AG08396 (cell line): ENCODE results near the gene HRH1.
"Not testable (repeated sequence)": the region's sequence is repeated elsewhere in the genome, so short reads cannot be mapped to it uniquely, and the experiment has no call there.

Experiments used
- DNase-seq: peaks from one replicate; pipeline ENCODE4 v3.0.0; 2012; ENCODE audit warnings: low spot score, mixed read lengths

The HRH1 gene

DNA sequence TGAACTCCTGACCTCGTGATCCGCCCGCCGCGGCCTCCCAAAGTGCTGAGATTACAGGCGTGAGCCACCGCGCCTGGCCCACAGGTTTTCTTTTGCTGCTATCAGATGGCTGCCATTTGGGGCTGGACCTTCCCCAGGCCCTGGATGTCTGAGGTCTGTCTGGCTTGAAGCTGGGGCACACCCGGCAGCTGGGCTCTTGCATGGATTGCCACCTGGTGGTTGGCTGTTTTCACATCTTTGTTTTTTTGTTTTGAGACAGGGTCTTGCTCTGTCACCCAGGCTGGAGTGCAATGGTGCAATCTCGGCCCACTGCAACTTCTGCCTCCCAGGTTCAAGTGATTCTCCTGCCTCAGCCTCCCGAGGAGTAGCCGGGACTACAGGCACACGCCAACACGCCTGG, 51.6 kb downstream of the HRH1 start:
- DNase-seq, result peak; percentile 28

DNA sequence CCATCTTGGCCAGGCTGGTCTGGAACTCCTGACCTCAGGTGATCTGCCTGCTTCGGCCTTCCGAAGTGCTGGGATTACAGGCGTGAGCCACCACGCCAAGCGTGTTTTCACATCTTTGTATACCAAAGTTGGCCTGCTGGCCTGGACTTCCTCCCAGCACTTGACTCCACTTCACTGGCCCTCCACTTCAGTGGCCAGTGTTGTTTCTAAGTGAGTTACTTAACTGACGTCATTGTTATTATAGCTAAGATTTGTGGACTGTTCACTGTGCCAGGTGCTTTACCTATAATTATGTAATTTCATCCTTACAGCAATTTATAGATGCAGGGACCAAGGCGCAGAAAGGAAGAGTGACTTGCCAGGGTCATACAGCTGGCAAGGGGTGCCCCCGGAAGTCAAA, 52.0 kb downstream of the HRH1 start:
- DNase-seq, result no peak

DNA sequence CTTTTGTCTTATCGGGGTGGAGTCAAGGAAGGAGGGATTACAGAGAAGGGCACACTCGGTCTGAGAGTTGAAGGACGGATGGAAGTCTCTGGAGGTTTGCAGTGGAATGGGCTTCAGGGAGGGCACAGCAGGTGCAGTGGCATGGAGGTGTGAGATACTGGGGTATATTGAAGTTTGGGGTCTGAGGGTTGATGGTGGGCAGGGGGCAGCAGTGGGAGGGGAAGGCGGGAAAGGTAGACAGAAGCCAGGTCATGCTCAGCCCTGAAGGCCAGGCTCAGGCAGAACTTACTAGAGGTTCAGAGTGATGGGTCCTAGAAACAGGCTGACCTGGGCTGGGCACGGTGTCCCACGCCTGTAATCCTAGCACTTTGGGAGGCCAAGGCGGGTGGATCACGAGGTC, 52.7 kb downstream of the HRH1 start:
- no peak for DNase-seq

DNA sequence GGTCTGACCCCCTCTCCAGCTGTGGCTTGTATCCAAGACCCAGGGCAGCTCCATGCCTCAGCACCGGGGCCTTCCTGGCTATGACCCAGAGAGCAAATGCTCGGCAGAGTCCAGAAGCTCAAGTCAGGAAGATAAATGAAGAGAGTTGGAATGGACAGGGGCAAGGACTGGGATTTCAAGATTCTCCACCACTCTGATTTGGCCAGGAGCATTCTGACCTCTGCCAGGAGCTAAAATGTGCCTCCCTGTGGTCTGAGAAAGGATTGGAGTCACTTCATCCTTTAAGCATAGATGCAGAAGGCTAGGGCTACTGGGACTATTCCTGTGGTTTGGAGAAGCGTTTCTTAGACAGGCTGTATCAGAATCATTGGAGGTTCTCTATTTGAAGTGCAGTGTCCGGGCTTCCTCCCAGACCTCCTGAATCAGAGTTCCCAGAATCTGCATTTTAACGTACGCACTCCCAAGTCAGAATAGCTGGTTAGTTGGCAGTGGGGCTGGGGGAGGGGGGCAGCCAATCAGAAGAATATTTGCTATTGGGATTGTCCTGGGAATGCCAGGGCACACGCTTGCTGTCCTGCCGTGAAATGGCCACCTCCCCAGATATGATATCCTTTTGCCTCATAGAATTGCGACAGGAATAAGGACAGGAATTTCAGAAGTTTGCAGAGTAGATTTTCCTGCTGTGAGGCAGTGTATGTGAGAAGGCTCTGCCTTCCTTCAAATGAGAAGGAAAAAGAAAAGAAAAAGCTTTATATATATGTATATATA, 57.4 kb downstream of the HRH1 start:
- DNase-seq, result peak; percentile 26

DNA sequence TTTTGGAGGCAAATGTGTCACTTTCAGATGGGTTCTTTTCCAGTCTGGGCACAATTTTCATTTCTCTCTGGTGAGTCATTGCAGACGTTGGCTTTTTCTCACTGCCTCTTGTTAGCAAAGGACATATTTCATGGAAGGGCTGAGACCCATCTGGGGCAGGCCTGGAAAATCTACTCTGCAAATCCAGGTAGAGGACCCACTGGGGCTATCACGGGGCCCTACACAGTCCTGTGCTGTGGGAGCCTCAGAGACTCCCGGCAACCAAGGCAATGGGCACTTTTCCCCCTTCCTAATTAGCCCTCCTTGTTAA, 58.0 kb downstream of the HRH1 start:
- DNase-seq, result peak; percentile 75

DNA sequence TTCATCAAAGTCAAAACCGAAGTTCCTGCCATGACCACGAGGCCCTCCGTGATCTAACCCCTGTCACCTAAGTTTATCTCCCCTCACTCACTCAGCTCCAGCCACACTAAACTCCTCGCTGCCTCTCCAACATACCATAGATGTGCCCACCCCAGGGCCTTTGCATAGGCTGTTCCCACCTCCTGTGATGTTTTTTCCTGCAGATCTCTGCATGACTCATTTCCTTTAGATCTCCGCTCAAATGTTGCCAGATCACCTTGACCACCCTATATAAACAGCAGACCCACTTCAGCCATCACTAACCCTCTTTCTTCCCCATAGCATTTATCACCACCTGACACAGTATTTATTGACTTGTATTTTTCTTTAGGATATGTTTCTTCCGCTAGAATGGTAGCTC, 58.5 kb downstream of the HRH1 start:
- no peak for DNase-seq

DNA sequence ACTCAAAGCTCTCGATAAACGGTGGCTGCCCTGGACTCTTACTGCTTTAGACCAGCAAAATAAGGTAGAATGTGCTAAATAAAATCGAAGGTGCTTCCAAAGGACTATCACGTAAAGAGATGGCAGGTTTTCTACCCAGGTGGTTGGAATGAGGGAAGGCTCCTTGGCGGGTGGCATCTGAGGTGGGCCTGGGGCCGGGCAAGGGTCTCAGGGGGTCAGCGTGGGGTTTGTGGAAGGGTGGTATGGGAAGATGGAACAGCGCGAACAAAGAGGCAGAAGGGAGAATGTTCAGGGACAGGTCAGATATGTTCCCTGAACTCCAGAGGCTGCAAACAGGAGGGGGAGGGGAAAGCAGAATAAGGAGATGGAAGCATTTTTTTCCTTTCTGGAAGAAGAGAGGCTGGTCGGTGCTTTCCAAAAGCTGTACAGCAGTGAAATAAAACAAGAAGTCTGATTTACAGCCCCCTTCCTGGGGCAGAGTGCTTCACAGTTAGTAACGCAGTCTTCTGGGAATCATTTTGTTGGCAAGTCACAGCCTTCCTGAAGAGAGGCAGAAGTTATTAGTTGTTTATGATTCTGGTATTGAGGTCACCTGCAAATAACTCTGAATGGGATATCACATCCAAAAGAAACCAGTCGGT, 59.6 kb downstream of the HRH1 start:
- no peak for DNase-seq

DNA sequence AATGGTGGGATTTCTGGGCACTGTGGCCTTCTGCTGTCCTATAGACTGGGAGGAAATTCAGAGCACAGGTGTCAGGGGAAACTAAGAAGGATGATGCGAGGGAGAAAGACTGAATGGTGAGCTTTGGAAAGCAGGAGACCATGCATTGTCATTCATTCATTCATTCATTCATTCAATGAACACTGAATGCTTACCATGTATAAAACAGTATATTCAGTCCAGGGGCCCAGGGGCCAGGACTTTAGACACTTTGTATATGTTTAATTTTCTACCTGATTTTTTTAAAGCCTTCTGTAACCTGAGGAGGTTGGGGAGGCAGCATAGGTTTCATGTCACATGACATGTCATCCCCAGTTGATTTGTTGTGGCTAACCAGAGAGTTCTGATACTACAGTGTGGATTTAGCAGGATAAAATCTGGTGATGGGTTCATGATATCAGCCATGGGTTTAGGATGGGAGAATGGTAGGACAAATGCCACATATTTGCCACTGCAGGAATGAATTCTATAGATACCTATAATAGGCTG, 60.2 kb downstream of the HRH1 start:
- no peak for DNase-seq

DNA sequence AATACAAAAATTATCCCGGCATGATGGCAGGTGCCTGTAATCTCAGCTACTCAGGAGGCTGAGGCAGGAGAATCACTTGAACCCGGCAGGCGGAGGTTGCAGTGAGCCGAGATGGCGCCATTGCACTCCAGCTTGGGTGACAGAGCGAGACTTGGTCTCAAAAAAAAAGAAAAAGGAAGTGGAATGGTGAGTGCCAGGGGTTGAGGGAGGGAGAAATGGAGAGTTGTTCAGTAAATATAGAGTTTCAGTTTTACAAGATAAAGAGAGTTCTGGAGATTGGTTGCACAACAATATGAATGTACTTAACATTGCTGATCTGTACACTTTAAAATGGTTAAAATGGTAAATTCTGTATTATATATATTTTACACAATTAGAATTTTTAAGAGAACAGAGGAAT, 63.1 kb downstream of the HRH1 start:
- DNase-seq, result not testable (repeated sequence)

DNA sequence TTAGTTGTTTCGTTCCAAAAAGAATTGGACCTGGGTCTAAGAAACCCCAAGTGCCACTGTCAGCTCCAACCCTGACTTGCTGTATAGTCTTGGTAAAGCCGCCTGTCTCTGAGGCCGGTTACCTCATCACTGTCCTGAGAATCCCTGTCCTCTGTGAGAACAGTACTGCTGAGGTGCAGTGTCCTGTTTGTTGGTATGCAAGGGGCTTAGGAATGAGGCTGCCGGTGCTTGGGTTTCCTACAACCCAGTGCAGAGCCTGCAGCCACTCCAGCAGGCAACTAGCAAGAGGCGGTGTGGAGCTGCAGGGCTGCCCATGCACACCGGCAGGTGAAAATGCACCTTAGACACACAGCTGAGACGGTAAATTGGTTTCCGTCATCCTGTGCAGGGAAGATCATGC, 65.9 kb downstream of the HRH1 start:
- no peak for DNase-seq

DNA sequence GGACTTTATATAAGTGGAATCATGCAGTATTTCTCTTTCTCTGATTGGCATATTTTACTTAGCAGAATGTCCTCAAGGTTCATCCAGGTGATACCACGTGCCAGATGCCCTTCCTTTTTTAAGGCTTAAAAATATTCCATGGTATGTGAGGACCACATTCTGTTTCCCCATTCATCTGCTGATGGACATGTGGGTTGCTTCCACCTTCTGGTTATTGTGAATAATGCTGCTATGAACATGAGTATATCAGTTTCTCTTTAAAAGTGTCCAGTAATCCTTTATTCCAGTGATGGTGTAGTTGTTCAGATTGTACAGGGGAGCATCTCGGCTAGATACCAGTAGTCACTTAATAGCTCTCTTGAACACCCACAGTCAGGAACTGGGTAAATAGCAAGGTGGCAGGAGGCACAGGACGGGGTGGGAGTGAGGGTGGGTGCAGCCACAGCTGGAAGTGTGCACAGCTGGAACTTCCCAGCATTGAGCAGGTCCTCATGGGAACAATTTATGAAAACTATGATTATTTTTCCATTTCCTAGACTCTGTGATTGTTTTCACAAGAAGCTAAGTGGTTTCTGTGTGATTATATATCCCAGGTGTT, 67.6 kb downstream of the HRH1 start:
- DNase-seq, result no peak

DNA sequence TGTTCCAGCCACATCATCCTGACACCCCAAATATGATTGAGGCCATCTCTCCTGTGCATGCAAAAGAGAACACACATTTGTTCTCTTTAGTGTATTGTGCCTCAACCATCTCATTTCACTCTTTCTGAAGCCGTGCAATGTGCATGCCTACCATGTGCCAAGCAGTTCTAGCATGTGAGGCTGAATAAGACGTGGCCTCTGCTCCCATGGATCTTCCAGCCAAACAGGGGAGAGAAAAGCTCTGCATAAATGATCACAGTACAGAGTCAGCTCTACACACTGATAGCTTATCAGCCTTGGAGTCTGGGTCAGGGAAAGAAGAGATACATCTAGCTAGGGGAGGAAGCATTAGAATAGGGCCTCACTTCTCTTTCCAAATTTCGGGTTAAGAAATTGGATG, 69.7 kb downstream of the HRH1 start:
- DNase-seq, result no peak

DNA sequence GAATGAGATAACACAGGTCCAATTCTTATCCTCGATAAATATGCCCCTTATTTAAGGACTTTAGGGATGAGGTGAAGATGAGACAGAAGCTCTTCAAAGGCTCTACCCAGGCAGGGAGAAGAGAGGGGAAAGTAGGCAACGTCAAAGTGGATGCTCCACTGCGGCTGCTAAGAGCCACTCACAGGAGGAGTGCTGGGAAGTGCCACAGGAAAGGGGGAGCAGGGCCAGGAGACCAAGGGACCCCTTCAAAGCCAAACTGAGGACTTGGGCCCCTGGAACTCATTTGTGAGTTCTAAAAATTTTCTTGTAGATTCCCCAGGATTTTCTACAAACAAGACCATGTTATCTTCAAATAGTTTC, 70.6 kb downstream of the HRH1 start:
- no peak for DNase-seq

DNA sequence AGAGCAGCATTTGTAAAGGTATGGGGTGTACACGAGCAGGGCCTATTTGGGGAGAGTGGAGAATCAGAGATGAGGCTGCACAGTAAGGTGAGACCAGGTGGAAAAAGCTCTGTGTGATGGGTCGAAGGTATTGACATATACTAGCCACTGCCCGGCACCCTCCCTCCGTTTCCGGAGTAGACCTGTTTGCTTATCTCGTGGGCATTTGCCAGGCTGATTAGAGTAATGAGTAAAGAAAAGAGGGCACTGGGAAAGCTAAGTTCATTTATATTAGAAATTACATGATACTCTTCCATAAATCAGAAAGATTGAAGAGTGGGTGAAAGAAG, 71.7 kb downstream of the HRH1 start:
- DNase-seq, result no peak

DNA sequence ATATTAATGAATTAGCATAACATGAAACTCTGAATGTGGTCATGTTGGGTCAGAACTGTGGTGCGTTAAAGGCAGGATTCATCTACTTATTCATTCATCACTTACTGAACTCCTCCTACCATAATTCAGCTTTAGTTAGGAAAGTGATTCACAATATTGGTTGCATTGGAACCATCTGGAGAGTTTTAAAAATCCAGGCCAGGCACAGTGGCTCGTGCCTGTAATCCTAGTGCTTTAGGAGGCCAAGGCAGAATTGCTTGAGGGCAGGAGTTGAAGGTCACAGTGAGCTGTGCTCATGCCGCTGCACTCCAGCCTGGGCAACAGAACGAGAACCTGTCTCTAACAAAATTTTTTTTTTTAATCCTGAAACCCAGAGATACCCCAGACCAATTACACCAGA, 73.7 kb downstream of the HRH1 start:
- no peak for DNase-seq

DNA sequence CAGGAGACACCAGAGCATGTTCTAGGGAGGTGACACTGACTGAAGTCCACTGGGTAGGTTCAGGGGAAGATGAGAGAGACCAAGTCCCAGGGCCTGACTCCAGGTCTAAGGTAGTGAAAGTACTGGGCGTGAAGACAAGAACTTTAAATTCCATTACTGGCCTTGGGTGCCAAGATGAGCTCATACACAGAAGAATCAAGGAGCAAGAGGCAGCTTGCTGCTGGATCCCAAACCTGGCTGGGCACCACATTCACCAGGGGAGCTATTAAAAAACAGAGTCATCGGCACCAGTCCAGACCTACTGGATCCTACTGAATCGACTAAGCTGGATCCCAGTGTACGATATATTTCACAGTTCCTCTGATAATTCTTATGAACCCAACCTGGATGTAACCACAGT, 75.8 kb downstream of the HRH1 start:
- no peak for DNase-seq

DNA sequence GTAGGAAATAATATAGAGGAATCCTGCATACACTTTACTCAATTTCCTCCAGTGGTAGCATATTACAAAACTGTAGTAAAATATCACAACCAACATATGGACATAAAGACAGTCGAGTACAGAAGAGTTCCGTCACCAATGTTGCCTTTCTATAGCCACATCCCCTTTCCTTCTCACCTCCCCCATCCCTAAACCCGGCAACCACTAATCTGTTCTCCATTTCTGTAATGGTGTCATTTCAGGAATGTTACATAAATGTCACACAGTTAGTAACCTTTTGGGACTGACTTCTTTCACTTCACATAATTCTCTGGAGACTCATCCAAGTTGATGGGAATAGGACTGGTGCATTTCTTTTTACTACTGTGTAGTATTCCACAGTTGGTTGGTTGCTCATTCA, 76.5 kb downstream of the HRH1 start:
- DNase-seq, result no peak

DNA sequence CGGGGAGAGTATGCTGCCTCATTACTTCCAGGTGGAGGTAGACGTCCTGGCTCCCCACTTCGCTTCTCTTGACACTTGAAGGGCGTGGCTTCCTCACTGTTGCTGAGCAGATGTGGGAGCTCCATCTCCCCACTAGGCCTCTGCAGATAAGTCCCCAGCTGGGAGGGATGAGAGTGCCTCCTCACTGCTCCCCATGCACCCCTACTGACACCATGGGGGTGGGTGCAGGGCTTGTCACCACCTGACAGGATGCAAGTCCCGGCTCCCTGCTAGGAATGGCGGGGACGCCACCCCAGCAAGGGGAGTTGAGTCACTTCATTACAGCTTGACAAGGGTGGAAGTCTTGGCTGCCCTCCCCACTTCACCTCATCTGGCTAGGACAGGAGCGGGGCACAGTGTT, 81.1 kb downstream of the HRH1 start:
- DNase-seq, result no peak

DNA sequence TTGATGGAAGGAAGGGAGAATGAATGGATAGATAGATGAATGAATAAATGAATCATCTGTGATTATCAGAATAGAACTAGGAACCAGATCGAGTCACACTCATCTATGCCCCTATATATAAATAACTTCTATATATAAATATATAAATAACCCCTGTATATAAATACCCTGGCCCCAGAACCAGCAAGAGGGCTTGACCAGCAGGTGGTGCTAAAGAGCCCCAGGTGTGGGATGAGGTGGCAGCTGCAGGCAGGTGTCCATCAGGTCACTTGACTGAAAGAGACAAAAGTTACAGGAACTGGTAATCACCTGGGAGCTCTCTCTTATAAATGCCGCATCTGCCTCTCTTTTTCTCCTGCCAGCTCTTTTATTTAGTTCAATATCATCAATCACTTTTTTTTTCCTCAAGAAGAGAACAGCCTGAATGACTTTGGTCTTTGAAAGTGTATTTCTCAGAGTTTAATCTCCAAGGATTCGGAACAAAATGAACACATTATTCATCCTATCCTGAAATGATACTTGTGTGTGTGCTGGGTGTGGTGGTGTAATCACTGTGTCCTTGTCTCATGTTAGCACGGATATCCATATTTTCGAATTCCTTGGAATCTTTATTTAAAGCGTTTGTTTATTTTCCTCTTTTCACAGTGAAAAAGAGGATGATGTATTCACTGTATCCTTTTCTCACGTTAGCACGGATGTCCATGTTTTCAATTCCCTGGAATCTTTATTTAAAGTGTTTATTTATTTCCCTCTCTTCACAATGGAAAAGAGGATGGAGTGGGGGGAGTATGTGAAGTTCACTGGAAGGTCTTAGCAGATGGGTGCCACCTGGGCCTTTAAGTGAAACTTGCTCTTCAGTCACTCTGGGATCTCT, 82.5 kb downstream of the HRH1 start:
- no peak for DNase-seq

DNA sequence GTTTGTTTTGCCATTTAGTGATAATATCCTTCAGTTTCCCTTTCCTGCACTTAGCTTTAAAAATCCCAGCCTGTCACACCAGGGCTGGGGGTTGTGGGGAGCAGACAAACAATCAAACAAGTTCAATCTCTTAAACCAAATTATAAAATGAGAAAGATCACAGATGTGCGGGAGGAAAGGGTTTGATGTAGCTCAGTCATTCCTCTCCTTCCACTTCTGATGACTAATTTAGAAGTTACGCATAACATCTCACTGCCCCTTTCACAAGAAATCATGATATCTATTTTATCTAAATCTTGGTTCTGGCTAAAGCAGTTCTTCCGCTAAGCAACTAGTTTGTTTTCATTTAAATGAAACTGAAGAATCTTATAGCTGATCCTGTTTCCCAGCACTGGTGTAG, 83.8 kb downstream of the HRH1 start:
- peak; percentile 50 for DNase-seq

DNA sequence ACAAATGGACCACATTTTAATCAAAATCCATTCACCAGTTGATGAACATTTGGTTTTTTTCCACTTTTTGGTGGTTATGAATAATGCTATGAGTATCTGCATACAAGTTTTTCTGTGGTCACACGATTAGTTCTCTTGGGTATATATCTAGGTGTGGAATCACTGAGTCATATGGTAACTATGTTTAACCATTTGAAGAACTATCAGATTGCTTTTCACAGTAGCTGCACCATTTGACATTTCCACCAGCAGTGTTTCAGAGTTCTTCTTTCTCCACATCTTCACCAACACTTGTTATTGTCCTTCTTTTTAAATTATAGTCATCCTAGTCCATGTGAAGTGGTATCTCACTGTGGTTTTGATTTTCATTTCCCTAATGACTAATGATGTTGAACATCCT, 84.6 kb downstream of the HRH1 start:
- DNase-seq, result peak; percentile 38

DNA sequence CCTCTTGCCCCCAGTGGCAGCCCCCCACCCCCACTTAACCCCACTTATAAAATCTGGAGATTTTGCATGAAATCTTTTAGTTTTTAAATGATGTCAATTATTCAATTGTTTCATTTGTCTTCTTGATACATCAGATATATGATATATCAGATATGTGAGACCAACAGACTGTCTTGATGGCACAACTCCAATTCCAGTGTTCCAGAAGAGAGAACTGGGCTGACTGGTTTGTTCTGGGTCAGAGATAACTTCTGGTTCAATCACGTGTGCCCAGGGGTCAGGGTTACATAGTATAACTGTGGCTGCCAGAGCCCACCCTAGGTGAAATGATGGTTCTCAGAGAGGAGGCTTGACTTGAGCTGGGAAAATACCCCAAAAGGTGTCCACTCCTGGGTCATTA, 85.5 kb downstream of the HRH1 start:
- no peak for DNase-seq

DNA sequence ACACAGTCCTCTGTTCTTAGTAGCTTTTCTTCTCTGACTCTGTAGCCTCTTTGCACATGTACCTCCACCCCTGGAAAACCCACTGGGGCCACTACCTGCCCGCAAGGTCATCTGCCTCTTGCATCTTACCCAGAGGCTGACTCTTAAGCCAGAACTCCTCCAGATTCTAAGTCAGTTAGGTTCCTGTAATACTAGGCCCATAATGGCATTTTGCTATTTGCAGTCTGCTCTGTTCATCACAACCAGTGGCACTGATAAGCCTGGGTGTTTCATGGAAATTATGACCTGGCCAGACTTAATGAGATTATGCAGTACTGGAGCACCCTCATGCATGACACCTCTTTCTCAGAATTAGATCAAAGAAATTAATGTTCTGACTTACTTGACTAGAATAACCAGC, 86.2 kb downstream of the HRH1 start:
- no peak for DNase-seq
